Measurements from ENCODE around the gene TRPV5. TPM values are rescaled to one million over a fixed set of nuclear protein-coding genes. Genes with fewer than 3 reads are reported as not detected.

Gene TRPV5
- total RNA-seq, 4 donors from 2014 or later = not detected

- Histone ChIP-seq H3K4me1 (peaks cover 0 to 22% (median 8%) of the 10 kb centered on the region in 3 donors), H3K4me3 (no peak overlapping the region), H3K27ac (no peak overlapping the region), H3K9me3 (no peaks in the 10 kb centered on the region), H3K27me3 (no peaks in the 10 kb centered on the region), H3K36me3 (peaks cover 0 to 82% (median 0%) of the 10 kb centered on the region in 3 donors)
- intact Hi-C loops (cut with DNase I) = no loop called here
- no peak for DNase-seq
- no peak for TF ChIP-seq CTCF (IDR thresholded peaks at IDR 0.05)
- TF ChIP-seq POLR2A (IDR thresholded peaks at IDR 0.05) = no peak
- WGBS, 2 donors = 14 to 60% methylated on average over 2 of the region's 13 CpGs
These were observed 67.8 kb downstream of the TRPV5 start for GRCh38 chr7:142865766-142866165.

- peaks cover 0 to 79% (median 0%) of the 10 kb centered on the region in 3 donors for H3K36me3 ChIP-seq
- H3K4me3 ChIP-seq = no peak overlapping the region
- no peak for DNase-seq
- no peak for TF ChIP-seq CTCF (IDR thresholded peaks at IDR 0.05)
- no peak for TF ChIP-seq POLR2A (IDR thresholded peaks at IDR 0.05)
- peaks cover 0 to 26% (median 8%) of the 10 kb centered on the region in 3 donors for H3K4me1 ChIP-seq
- no peak overlapping the region for H3K27ac ChIP-seq
- H3K27me3 ChIP-seq = no peaks in the 10 kb centered on the region
- WGBS, 2 donors = 44 to 45% methylated on average over 6 to 13 of the region's 14 CpGs
- intact Hi-C loops (cut with DNase I) = no loop called here
- no peaks in the 10 kb centered on the region for H3K9me3 ChIP-seq
These were observed 68.4 kb downstream of the TRPV5 start for GRCh38 chr7:142864980-142865747.

- no peak for TF ChIP-seq CTCF (IDR thresholded peaks at IDR 0.05)
- intact Hi-C loops (cut with DNase I) = no loop called here
- no peak for DNase-seq
- peaks cover 4 to 34% (median 8%) of the 10 kb centered on the region in 3 donors for H3K4me1 ChIP-seq
- H3K27me3 ChIP-seq = no peaks in the 10 kb centered on the region
- H3K4me3 ChIP-seq = no peak overlapping the region
- H3K9me3 ChIP-seq = no peaks in the 10 kb centered on the region
- H3K27ac ChIP-seq = no peak overlapping the region
- 85 to 88% methylated on average over 13 to 19 of the region's 37 CpGs for WGBS, 2 donors
- H3K36me3 ChIP-seq = peaks cover 0 to 68% (median 0%) of the 10 kb centered on the region in 3 donors
These were observed 69.5 kb downstream of the TRPV5 start for GRCh38 chr7:142863891-142864685.

GRCh38 chr7:142862786-142863400 lies 70.7 kb downstream of the TRPV5 start:
- no peak for DNase-seq
- Histone ChIP-seq H3K27ac (no peak overlapping the region), H3K27me3 (no peaks in the 10 kb centered on the region), H3K36me3 (peaks cover 0 to 56% (median 0%) of the 10 kb centered on the region in 3 donors), H3K9me3 (no peaks in the 10 kb centered on the region), H3K4me3 (no peak overlapping the region), H3K4me1 (peaks cover 4 to 34% (median 8%) of the 10 kb centered on the region in 3 donors)
- TF ChIP-seq POLR2A (IDR thresholded peaks at IDR 0.05) (no peak), CTCF (IDR thresholded peaks at IDR 0.05) (no peak)
- intact Hi-C loops (cut with DNase I) = no loop called here
- WGBS, 2 donors = 83 to 91% methylated on average over 5 to 6 of the region's 7 CpGs
